HTERT RPE-1 (cell line): ENCODE data around the gene ABHD12.
"Not testable (repeated sequence)": the region's sequence is repeated elsewhere in the genome, so short reads cannot be mapped to it uniquely, and the experiment has no call there.

Experiments
- in situ Hi-C: fragments of 300-500 bp; cut with MboI; formaldehyde crosslinking; loops from 4 replicates; pipeline ENCODE4 v1.14.3; 2020; ENCODE audit warnings: low sequenced_read_pairs

The ABHD12 gene

GRCh38 chr20:25355011-25355595 is 35.5 kb downstream of the ABHD12 start:
- in situ Hi-C loops = no loop called here

GRCh38 chr20:25353747-25354705 is 36.6 kb downstream of the ABHD12 start:
- in situ Hi-C loops = no loop called here

- in situ Hi-C loops = no loop called here
These were observed 37.3 kb downstream of the ABHD12 start for GRCh38 chr20:25353353-25353746.

- in situ Hi-C loops = no loop called here
These were observed 37.9 kb downstream of the ABHD12 start for GRCh38 chr20:25352746-25353145.

- in situ Hi-C loops = no loop called here
These were observed 39.6 kb downstream of the ABHD12 start for GRCh38 chr20:25351024-25351360.

- in situ Hi-C loops = no loop called here
These were observed 44.3 kb downstream of the ABHD12 start for GRCh38 chr20:25346349-25346748.

GRCh38 chr20:25345721-25346120 is 44.9 kb downstream of the ABHD12 start:
- in situ Hi-C loops = no loop called here

- in situ Hi-C loops = no loop called here
These were observed 46.0 kb downstream of the ABHD12 start for GRCh38 chr20:25344634-25345033.

GRCh38 chr20:25341716-25342680 is 48.6 kb downstream of the ABHD12 start:
- in situ Hi-C loops = no loop called here

GRCh38 chr20:25340380-25340779 is 50.3 kb downstream of the ABHD12 start:
- in situ Hi-C loops = no loop called here

- in situ Hi-C loops = no loop called here
These were observed 51.0 kb downstream of the ABHD12 start for GRCh38 chr20:25339608-25340007.

GRCh38 chr20:25338112-25339023 is 52.3 kb downstream of the ABHD12 start:
- in situ Hi-C loops = no loop called here

- in situ Hi-C loops = no loop called here
These were observed 53.8 kb downstream of the ABHD12 start for GRCh38 chr20:25336561-25337422.

GRCh38 chr20:25334972-25335371 is 55.7 kb downstream of the ABHD12 start:
- in situ Hi-C loops = not testable (repeated sequence)

- in situ Hi-C loops = no loop called here
These were observed 61.6 kb downstream of the ABHD12 start for GRCh38 chr20:25328954-25329498.

GRCh38 chr20:25327521-25328235 is 63.0 kb downstream of the ABHD12 start:
- in situ Hi-C loops = no loop called here

- in situ Hi-C loops = no loop called here
These were observed 64.6 kb downstream of the ABHD12 start for GRCh38 chr20:25325997-25326396.

- in situ Hi-C loops = no loop called here
These were observed 65.6 kb downstream of the ABHD12 start for GRCh38 chr20:25325073-25325472.
